Stimulated activated naive CD4-positive, alpha-beta T cell (primary cell): ENCODE results near the gene CACNA2D2.
A peak's percentile ranks its signal among the peaks of the same experiment; 100 is the strongest.

ENCODE experiments used
- DNase-seq, 6 experiments: peaks; one replicate each; lab custom pipeline; 2025; lab: John Stamatoyannopoulos, UW

Gene CACNA2D2

DNA sequence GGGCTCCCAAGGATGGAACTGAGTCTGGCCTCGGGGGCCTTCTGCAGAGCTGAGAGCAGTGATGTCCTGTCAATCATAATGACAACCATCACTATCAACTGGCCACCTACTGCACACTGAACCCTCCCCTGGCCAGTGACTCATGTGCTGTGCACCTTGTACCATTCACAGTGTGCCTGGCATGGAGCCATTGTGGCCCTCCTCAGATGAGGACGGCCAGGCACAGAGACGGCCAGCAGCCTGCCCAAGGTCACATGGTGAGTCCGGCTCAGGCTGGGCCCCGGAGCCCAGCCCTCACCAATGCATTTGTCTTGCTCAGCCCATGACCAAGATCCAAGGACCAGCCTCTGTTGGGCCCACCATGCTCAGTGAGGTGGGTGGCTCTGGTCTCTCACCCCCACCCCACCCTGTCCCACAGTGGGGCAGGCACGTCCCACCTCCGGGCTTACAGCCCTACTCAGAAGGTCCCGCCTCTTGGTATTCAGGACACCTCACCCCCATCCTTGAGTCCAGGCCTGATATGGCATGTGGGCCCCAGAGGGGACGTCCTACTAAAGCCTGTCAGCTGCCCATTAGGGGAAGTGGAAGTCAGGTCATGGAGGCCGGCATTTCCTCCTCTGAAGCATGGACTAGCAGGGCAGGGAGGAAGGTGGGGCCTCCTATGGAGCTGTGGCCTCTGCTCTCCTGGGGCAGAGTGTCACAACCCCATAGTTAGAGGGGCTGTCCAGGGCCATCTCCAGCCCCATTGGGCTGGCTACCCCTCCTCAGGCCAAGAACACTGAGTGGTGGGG lies 108.2 kb downstream of the CACNA2D2 start:
- no peak for DNase-seq

DNA sequence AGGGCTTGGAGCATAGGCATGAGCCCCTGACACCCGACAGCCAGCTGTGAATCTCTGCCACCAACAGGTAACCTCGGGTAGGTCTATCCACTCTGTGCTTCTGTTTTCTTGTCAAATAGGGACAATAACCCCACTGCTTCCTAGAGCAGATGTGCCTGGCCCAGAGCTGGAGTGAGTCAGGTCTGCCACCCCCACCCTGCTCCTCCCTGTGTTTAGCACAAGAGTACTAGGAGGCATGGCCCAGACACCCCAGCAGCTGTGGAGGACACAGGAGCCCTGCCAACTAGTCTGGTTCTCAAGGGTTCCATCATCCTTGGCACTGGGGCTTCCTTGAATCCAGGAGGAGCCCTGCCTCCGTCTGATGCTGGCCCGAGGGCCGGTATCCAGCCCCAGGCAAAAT lies 110.4 kb downstream of the CACNA2D2 start:
- DNase-seq = no peak

DNA sequence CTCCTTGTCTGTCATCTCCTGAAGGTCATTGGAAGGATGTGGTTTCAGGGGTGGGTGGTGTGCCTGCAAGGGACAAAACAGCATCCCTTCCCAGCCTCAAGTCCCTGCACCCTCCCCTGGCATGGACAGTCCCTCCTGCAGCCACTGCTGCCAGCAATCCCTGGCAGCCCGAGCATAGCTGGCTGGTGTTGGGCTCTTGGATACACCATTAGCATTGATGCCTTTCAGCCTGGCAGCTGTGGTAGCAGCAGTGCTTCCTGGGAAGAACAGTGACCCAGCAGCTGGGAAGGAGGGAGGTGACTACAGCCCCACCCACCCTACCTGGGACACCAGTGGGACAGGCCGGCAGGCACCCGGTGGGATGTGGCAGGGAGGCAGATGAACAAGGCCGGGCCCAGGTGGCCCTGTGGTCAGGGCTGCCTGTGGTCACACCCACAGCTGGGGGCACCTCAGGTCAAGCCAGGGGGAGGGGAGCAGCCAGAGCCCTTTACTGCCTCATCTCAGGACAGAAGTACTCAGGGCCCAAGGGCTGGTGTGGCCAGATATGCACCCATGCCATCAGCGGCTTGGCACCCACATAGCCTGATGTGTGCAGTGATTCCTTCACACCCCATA lies 111.2 kb downstream of the CACNA2D2 start:
- no peak for DNase-seq

DNA sequence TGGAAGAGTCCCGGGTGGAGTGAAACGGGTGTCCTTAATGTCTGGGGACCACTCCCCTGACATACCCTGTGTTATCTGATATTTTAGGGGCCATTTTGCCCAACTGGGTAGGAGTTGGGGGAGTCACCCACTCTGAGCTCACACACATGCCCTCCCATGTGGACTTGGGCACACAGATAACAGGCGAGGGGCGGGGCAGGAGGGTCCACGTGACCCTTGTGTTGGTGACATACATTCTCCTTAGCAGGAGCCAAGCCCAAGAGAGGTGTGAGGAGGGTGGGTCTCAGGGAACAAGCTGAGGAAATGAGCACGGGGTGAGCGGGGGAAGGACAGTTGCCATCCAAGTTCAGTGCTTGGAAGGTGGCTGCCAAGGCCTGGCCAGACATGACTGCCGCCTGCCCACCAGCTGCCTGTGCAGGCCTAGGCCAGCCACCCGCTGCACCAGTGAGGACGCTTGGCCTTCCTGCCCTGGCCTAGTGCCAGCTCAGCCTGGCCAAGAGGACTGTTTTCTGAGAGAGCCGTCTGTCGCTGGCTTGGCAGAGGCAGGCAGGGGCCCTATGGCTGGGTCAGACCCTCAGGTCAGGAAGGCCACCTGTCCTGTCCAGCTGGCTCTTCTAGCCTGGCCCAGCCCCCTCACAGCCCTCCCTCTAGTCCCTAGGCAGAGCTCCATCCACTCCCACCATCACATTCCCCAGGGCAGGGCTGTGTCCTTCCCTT lies 112.8 kb downstream of the CACNA2D2 start:
- no peak for DNase-seq

DNA sequence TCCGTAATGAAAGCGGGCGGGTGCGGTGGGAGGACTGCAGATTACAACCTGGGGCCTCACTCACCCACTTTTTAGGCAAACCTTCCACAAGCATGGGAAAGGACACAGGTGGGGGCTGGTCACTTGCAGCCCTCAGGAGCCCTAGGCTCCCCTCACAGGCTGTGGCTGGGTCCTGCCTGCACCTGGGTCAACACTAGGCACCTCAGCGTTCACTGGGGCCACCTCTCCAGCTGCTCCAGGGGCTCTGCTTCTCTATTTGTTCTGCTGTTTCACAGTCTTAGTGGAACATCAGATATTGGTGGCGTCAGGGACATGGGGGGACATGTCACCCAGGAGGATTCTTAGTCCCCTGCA lies 114.0 kb downstream of the CACNA2D2 start:
- DNase-seq = no peak

DNA sequence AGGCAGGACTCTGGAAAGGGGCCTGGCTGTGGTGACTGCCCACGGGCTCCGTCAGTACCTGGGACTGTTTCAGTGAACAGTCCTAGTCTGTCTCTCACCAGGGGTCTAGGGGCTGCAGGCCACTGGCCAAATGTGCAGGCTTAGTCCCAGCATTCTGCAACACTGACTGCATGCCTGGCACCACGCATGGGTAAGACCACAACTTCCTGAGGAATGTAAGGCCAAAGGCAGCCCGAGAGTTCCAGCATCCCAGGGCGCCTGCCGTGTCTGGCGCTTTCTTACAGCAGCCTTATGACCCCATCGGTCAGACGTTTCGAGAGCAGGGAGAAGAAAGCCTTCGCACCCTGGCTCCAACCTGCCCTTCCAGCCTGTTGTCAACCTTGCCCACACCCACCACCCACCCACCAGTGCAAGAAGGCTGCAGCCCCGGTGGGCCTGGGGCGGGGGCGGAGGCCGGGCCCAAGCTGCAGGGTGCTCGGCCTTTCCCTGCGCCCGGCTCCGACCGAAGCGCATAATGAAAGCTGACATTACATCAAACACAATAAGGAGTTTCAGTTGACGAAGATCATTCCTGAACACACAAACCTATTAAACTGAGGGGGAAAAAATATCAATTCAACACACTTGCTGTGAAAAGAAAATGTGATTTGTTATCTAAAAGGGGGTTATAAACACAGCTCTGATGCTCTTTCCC lies 114.6 kb downstream of the CACNA2D2 start:
- DNase-seq = no peak

DNA sequence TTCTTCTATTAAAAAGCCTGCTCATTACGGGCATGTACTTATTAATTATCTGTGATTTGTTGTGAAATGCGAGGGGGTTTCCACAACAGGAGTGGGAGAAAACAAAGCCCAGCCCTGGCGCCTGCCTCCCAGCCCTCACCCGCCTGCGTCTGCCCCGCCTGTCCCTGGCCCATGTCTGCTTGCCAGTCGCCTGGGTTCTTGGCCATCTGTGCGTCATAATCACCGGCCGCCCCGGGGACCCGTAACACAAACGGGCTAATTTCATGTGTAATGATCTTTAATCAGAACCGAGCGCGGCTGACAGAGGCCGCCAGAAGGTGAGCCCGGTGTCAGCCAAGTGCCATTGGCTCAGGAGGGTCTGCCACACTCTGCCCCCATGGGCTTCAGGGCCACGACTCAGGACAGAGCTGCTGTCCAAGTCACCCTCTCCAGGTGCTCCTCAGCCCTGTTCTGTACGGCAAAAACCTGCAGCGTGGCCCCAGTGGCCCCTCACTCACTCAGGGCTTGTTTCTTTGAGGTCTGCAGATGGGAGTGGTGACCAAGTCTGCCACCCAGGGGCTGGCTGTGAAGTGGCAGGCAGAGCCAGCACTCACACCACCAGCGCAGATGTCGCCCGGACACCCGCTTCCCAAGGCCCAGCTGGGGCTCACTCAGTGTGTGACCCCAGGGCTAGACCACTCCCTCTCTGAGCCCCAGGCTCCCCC lies 115.3 kb downstream of the CACNA2D2 start:
- no peak for DNase-seq

DNA sequence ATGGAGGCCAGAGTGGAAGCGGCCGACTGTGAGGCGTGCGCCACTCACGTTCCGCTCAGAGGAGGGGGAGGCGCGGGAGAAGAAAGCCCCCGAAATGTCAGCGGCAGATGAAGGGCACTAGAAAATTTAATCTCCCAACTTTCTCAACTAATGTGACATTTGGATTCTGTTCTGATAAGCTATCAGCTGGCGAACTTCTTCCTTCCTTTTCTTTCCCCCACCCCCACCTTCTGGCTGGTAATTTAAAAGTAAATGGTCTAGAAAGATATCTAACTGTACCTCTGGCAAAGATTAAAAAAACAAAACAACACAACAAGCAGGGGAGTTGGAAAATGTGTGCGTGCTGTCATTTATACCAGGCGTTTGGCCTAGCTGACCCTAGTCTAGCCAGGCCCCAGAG lies 117.7 kb downstream of the CACNA2D2 start:
- no peak for DNase-seq

DNA sequence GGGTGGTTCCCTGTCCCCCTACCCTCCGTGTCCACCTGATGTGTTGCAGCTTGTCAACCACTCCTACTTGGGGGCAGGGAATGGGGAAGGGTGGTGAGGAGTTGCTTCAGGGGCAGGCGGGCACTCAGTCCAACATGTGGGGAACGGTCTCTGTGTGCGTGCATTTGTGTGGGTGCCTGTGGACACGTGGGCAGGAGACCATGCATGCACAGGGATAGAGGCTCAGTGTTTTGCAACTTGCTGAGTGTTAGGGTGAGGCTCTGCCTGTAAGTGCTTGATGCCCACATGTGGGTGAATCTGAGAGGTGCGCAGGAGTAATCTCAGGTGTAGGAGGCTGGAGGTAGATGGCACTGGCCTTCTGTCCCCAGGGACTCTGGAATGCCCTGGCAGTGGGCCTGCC lies 119.7 kb downstream of the CACNA2D2 start:
- DNase-seq = no peak

DNA sequence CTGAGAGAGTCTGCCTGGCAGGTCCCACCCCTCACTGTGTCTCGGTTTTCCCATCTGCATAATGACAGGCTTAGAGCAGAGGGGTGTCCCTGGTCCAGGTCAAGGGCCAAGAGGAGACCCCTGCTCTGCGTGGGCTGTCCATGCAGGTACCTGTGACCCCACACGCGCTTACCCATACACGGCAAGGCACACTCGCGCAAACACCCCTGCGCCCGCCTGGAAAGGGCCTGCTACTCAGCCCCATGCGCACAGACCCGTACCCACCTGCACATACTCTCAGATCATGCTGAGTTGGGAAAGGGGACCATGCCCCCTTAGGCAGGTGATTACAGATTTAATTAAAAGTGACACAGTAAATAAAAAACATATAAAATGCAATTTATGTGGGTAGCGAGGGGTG lies 120.7 kb downstream of the CACNA2D2 start:
- DNase-seq = no peak

DNA sequence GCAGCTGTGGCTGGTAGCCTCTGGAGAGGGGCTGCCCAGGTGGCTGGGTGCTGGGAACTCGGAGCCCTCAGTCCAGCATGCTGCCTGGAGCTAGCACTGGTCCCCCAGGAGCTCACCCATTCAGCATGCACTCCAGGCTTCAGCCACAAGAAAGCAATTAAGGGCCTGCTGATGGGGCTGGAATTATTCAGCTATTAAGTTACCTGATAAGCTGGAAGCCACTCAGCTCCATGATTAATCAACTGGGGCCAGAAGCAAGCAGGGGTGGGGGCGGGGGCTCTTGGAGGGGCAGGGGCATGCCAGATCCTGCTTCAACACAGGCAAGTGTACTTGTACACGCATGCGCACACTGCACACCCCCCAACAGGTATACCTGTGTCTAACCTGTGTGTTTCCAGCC lies 122.1 kb downstream of the CACNA2D2 start:
- DNase-seq = no peak

DNA sequence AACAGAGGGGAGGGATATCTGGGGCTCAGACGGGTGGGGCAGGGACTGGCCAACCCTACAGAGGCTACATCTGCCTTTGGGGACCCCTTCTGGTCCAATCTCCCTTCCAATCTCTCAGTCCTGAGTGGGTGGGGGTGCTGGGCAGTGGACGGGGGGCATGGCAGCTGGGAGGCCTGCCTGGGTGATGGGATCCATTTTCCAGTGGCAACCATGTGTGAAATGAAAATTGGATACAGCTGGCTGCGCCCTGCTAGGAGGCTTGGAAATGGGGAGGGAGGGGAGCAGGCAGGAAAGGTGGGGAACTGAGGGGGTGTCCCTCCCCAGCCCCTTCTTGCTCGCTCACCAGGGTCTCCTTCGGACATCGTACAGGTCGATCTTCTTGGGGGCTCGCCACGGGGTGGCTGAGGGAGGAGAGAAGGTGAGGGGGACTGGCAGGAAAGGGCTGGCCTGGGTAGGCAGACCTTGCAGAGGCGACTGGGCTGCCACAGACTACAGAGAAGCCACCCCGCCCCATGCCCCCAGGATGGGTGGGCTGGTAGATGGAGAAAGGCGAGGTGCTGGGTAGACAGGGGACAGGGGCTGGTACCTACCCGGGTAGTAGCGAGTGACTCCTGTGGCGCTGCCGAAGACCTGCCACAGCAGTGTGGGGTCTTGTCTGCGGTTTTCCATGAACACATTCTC lies 122.9 kb downstream of the CACNA2D2 start:
- DNase-seq = no peak

DNA sequence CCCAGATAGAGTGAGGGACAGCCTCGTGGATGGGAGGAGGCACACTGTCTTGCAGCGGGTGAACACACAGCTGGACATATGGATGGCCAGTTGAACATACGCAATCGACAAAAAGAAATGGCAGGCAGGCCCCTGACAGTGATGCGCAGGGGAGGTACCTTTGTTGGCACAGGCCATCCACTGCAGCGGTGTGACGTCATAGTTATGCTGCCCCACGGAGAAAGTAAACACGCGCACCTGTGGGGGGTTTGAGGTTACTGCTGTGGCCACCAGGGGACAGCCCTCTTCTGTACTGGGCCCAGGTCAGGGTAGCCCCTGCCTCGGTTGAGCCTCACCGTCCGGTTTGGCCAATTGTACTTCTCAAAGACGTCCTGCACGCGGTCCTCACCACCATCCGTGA lies 124.7 kb downstream of the CACNA2D2 start:
- no peak for DNase-seq

DNA sequence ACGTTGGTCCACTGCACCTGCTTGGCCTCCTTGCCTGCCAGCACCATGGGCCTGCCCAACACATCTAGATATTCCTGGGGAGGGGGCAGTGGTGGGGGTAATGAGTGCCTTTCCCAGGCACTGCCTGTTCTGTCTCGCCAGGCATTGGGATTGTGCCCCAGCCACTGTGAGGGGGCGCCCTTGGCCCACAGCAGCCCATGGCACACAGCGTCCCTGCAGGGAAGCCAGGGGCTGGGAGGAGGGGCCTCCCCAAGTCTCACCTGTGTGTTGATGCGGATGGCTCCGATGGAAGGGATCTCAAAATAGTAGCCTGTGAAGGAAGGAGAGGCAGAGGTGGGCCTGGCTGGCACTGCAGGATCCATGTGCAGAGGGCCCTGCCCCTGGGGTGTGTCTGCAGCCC lies 125.4 kb downstream of the CACNA2D2 start:
- DNase-seq = no peak

DNA sequence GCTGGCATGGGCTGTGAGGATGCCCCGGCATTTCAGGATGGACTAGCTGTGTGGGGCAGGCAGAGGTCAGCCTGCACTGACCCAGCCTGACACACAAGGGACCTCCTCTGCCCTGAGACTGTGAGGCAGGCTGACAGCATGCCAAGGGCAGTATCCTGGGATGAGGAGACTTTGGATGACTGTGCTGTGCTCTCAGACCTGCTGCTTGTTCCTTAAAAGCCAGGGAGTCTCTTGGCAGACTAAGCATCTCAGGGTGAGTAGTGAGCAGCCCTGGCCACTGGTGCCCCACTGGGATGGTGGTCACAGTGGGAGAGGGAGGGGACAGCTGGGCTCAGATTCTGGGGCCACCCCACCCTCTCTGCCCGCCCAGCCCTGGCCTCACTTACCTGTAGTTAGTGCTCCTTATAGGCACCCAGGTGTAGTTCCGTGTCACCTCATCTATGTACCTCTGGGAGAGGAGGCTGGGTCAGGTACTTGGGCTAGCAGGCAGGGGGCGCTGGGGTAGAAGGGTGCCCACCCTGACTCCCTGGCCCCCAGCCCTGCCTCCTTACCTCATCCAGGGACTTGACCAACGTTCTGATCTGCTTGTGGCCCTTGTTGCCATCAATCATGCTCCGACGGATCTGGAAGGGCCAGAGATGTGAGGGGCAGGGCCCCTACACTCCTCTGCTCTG lies 128.0 kb downstream of the CACNA2D2 start:
- no peak for DNase-seq

DNA sequence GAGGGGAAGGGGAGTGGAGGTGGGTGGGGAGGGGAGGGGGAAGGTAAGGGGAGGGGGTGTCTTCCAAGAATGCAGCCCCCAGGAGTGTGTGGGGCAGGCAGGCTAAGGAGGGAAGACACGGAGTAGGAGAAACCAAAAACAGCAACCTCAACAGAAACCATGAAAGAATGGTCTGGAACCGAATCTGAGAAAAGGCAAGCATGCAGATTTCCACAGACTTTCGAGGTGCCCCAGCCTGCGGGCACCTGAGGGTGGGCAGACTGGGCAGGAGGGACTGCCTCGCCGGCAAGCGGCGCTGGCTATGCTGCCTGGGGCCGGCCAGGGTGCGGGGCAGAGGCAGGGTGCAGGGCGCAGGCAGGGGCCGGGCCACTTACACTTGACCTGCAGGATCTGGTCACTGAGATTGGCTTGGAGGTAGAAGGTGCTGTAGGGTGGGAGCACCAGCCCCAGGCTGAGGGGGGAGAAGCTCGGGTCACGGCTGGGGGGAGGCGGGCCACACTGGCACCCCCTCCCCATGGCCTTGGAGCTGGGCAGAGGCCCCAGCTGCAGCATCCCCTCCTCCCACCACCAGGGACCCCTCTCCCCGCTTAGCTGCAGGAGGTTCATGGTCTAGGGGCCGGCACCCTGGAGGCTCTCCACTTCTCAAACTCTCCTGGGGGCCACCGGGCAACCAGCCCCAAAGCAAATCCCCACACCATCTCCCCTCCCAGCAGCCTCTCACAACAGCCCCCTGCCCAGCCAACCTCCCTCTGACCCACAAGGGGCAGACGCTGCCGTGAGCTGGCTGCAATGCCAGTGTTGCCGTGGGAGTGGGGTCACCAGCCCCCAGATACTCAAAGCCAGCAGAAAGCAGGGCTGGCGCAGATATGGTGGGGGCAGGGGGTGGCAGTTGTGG lies 128.8 kb downstream of the CACNA2D2 start:
- DNase-seq = no peak

DNA sequence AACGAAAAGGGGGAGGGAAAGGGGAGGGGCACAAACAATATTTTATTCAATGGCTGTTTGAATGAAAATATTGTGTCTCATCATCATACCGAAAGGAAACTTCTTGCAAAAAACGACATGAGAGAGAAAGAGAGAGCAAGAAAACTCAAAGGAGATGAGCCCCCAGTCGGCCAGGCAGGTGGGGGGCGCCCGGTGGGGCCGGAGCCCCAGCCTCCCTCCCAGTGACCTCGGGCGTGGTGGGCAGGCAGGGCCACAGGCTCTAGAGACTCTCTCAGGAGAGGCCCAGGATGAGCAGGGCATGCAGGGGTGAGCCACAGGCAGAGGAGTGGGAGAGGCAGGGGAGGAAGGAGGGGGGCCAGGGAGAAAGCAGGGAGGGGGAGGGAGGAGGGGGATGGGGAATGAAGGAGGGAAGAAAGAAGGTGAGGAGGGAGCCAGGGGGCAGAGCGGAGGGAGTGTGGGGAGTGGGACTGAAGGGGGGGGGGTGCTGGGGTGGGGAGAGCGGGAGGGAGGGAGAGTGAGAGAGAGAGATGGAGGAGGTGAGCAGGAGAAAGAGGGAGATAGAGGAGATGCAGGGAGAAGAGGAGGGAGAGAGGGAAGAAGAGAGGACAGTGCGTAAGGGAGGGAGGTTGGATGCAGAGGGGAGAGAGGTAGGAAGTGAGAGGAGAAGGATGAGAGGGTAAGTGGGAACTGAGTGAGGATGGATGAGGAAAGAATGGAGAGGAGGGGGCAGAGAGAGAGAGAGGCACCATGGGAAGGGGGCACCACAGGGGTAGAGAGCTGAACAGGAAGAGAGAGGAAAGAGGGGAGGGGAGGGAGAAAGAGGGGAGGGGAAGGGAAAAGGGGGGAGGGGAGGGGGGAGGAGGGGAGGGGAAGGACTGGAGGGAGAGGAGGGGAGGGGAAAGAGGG lies 130.0 kb downstream of the CACNA2D2 start:
- no peak for DNase-seq

DNA sequence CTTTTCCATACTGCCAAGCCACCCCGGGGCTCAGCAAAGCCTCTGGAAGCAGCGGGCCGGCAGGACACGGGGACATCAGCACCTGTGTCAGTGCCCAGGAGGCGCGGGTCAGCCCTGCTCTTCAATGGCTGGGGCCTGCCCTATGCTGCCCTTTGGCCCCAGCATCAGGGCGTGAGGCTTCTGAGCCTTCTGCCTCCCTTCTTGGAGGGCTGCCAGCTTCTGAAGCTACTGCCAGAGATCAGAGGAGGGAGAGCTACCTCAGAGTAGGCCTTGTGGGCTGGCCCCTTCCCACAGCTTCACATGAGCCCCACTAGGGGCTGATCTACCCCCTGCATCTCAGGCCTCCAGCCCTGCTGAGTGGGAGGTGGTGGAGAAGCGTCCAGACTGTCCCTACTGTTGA lies 131.1 kb downstream of the CACNA2D2 start:
- DNase-seq = peak in 3 of 6 experiments; percentile 16 to 46 (median 22)
